Measurements from ENCODE around the gene FMR1NB. TPM values are rescaled to one million over a fixed set of nuclear protein-coding genes. Genes with fewer than 3 reads are reported as not detected.

Gene FMR1NB
- total RNA-seq, result not detected in 2 replicates

GRCh38 chrX:147981038-147981752, at the start of gene FMR1NB:
Gene FMR1NB, plus strand, starts transcription at chrX:147981337. Its CDS starts 66 bp downstream, at chrX:147981403.

Small RNA genes lying within 50 kb of the gene (small RNA-seq; reads per million reads assigned to genes)
- gene RNA5SP524, result not detected

Other genes with a start within 250 kb of the FMR1NB start
- gene FMR1, start 69.4 kb upstream of the FMR1NB start, total RNA-seq, result 19.9 and 25.8 TPM in 2 replicates

All from vein endothelial cell (primary cell).